HepG2 (cell line): ENCODE results near the gene EMILIN1. TPM values are rescaled to one million over a fixed set of nuclear protein-coding genes. Genes with fewer than 3 reads are reported as not detected.

Experiments
- ATAC-seq: fragments of 200-7000 bp; cut with Tn5 transposase; 3 replicates; pipeline ENCODE4 v1.9.1; 2020; ENCODE audit warnings: mild to moderate bottlenecking, moderate library complexity
- BruUV-seq: library from RNA; stranded (reverse); fragments of 400-500 nt; replicated peaks from 2 replicates; lab custom pipeline; 2021; lab: Mats Ljungman, UMichigan
- CTCF ChIA-PET: fragments of 300-600 bp; formaldehyde crosslinking; extraction: SDS; loops from one replicate; lab custom pipeline; 2021; ENCODE audit warnings: low total read pairs, inconsistent platforms, low intra/inter-chr PET ratio; lab: Yijun Ruan, JAX
- POLR2A ChIA-PET: fragments of 350-600 bp; sonication (Branson Sonifier 250); formaldehyde crosslinking; loops from one replicate; lab custom pipeline; 2020; ENCODE audit warnings: antibody characterized with exemption, inconsistent platforms; lab: Yijun Ruan, JAX
- DNase-seq: peaks from one replicate; pipeline ENCODE4 v3.0.0-alpha.2; 2015; ENCODE audit warnings: low spot score
- FAIRE-seq: peaks from 3 replicates; lab custom pipeline; 2011; peaks lifted over from hg19 to GRCh38; lab: Jason Lieb, UNC
- H2AFZ ChIP-seq: one replicate; pipeline ENCODE4 v1.6.1; 2011; ENCODE audit warnings: low read length, inconsistent platforms
- H3K27ac ChIP-seq: fragments of 300-600 bp; 3 replicates; pipeline ENCODE4 v1.8.0; 2011; ENCODE audit warnings: mixed run types, mild to moderate bottlenecking, mixed read lengths, low read length, inconsistent platforms; ENCODE audit not compliant: insufficient read depth; ENCODE audit errors: extremely low read length
- H3K27me3 ChIP-seq, 2 experiments: fragments of 200-600 bp in 1 of 2; 2 replicates in 1 of 2; 3 replicates in 1 of 2; pipeline versions ENCODE4 v1.6.0 to v1.8.0; 2011; ENCODE audit warnings: low read length in 2 of 2, mild to moderate bottlenecking in 2 of 2, moderate library complexity in 2 of 2, inconsistent platforms in 1 of 2; ENCODE audit not compliant: insufficient read depth in 2 of 2, control insufficient read depth in 1 of 2
- H3K36me3 ChIP-seq, 2 experiments: fragments of 200-600 bp in 1 of 2; replicated peaks in 1 of 2; 2 replicates in 1 of 2; 3 replicates in 1 of 2; pipeline versions ENCODE4 v1.5.1 to v1.8.0; 2011; ENCODE audit warnings: low read length in 2 of 2, inconsistent platforms in 1 of 2; ENCODE audit not compliant: insufficient read depth in 2 of 2, control insufficient read depth in 1 of 2
- H3K4me1 ChIP-seq: 2 replicates; pipeline ENCODE4 v1.5.1; 2012; ENCODE audit warnings: low read length, inconsistent platforms; ENCODE audit not compliant: insufficient read depth
- H3K4me2 ChIP-seq: 2 replicates; pipeline ENCODE4 v1.6.0; 2011; ENCODE audit warnings: low read depth, low read length, inconsistent platforms
- H3K4me3 ChIP-seq, 3 experiments: fragments of 200-600 bp in 1 of 3; sonication (generic), shearing (Covaris generic) in 1 of 3; replicated peaks in 1 of 3; 2 replicates each; pipeline ENCODE4 v1.5.1; 2011 to 2016; ENCODE audit warnings: low read length in 3 of 3, inconsistent platforms in 2 of 3, low read depth in 2 of 3, mild to moderate bottlenecking in 2 of 3, control low read depth in 1 of 3, mixed read lengths in 1 of 3; ENCODE audit not compliant: insufficient read depth in 1 of 3
- H3K79me2 ChIP-seq: one replicate; pipeline ENCODE4 v1.6.1; 2011; ENCODE audit warnings: low read length, inconsistent platforms; ENCODE audit not compliant: insufficient read depth
- H3K9ac ChIP-seq: 2 replicates; pipeline ENCODE4 v1.6.0; 2011; ENCODE audit warnings: mild to moderate bottlenecking, low read depth, low read length, inconsistent platforms; ENCODE audit not compliant: insufficient read depth
- H3K9me3 ChIP-seq: 2 replicates; pipeline ENCODE4 v1.5.1; 2012; ENCODE audit warnings: mild to moderate bottlenecking, low read length
- H4K20me1 ChIP-seq: 2 replicates; pipeline ENCODE4 v1.6.0; 2011; ENCODE audit warnings: inconsistent platforms, mild to moderate bottlenecking, low read length, moderate library complexity; ENCODE audit not compliant: insufficient read depth
- ATRX ChIP-seq: sonication (generic); formaldehyde crosslinking; IDR thresholded peaks from 2 replicates; pipeline ENCODE4 v1.4.0; 2020; ENCODE audit warnings: missing genetic modification reagents, borderline replicate concordance
- CREB3 ChIP-seq: sonication (generic); formaldehyde crosslinking; IDR thresholded peaks from 2 replicates; pipeline ENCODE4 v1.5.0; 2020; ENCODE audit warnings: missing genetic modification reagents
- DR1 ChIP-seq: sonication (generic); formaldehyde crosslinking; IDR thresholded peaks from 2 replicates; pipeline ENCODE4 v1.8.0; 2021; ENCODE audit warnings: mild to moderate bottlenecking, missing genetic modification reagents, inconsistent platforms
- FOSL2 ChIP-seq: sonication (generic); formaldehyde crosslinking; IDR thresholded peaks from 2 replicates; pipeline ENCODE4 v1.4.0; 2020; ENCODE audit warnings: missing genetic modification reagents
- FOXJ3 ChIP-seq: sonication (generic); formaldehyde crosslinking; IDR thresholded peaks from 2 replicates; pipeline ENCODE4 v1.4.0; 2020; ENCODE audit warnings: missing genetic modification reagents, mild to moderate bottlenecking, borderline replicate concordance
- HBP1 ChIP-seq: IDR thresholded peaks from 2 replicates; pipeline ENCODE4 v1.6.1; 2016; ENCODE audit warnings: low read depth, control low read depth
- MYPOP ChIP-seq: sonication (generic); formaldehyde crosslinking; IDR thresholded peaks from 2 replicates; pipeline ENCODE4 v1.8.1; 2023; ENCODE audit warnings: mild to moderate bottlenecking, moderate library complexity, missing genetic modification reagents
- NR2F1 ChIP-seq, 2 experiments: fragments of 450-650 bp in 1 of 2; formaldehyde crosslinking in 1 of 2; IDR thresholded peaks; 2 replicates each; pipeline versions ENCODE4 v1.5.0 to v1.6.1; 2016 to 2020; ENCODE audit warnings: mild to moderate bottlenecking in 1 of 2, missing compliant biosample characterization in 1 of 2, missing genetic modification reagents in 1 of 2, moderate library complexity in 1 of 2
- SOX13 ChIP-seq, 3 experiments: fragments of 450-650 bp in 1 of 3; sonication (generic) in 1 of 3; formaldehyde crosslinking in 1 of 3; IDR thresholded peaks in 2 of 3; conservative IDR thresholded peaks in 1 of 3; 2 replicates each; pipeline versions ENCODE4 v1.5.0 to v1.6.1; 2016 to 2020; ENCODE audit warnings: antibody characterized with exemption in 1 of 3, mild to moderate bottlenecking in 1 of 3, missing compliant biosample characterization in 1 of 3, missing genetic modification reagents in 1 of 3, moderate library complexity in 1 of 3
- SP1 ChIP-seq, 2 experiments: fragments of 450-650 bp in 1 of 2; sonication (generic) in 1 of 2; formaldehyde crosslinking in 1 of 2; IDR thresholded peaks; 2 replicates each; pipeline versions ENCODE4 v1.4.0 to v1.6.1; 2016 to 2020; ENCODE audit warnings: missing genetic modification reagents in 1 of 2
- TBL1XR1 ChIP-seq: fragments of 150-350 bp; IDR thresholded peaks from 2 replicates; pipeline ENCODE4 v1.6.1; 2014; ENCODE audit warnings: borderline replicate concordance, low read length; ENCODE audit not compliant: partially characterized antibody
- U2AF1 ChIP-seq: fragments of 200-400 bp; formaldehyde crosslinking; optimal IDR thresholded peaks from 2 replicates; pipeline ENCODE3; 2017; ENCODE audit warnings: mild to moderate bottlenecking, low read depth, low read length
- ZMYM3 ChIP-seq: sonication (generic); formaldehyde crosslinking; IDR thresholded peaks from 2 replicates; pipeline ENCODE4 v1.5.1; 2020; ENCODE audit warnings: mild to moderate bottlenecking, missing genetic modification reagents
- ZNF121 ChIP-seq: sonication (generic); formaldehyde crosslinking; IDR thresholded peaks from 2 replicates; pipeline ENCODE4 v1.5.0; 2020; ENCODE audit warnings: mild to moderate bottlenecking, missing genetic modification reagents
- ZNF260 ChIP-seq: sonication (generic); formaldehyde crosslinking; IDR thresholded peaks from 2 replicates; pipeline ENCODE4 v1.4.0; 2020; ENCODE audit warnings: missing genetic modification reagents, low read depth, mild to moderate bottlenecking, borderline replicate concordance
- ZNF770 ChIP-seq: sonication (generic); formaldehyde crosslinking; IDR thresholded peaks from 2 replicates; pipeline ENCODE4 v1.5.0; 2020; ENCODE audit warnings: mild to moderate bottlenecking, missing genetic modification reagents
- WGBS: methylation state at CpG from one replicate; pipeline ENCODE4 v1.1.6; 2017; ENCODE audit warnings: low lambda C conversion rate; 5-methylcytosine and 5-hydroxymethylcytosine counted together
- in situ Hi-C: cut with HindIII; loops from 2 replicates; pipeline ENCODE4 v1.10.0; 2017; ENCODE audit warnings: low pct_unique_long_range_greater_than_20kb; ENCODE audit not compliant: extremely low pct_ligation_motif_present
- intact Hi-C: fragments of 100-400 bp; cut with micrococcal nuclease; formaldehyde crosslinking; loops from one replicate; pipeline ENCODE4 v1.10.0; 2022; ENCODE audit not compliant: unreplicated experiment
- polyA plus RNA-seq, 8 experiments: library from polyadenylated mRNA; depleted of rRNA in 3 of 8; stranded (reverse) in 7 of 8; unstranded in 1 of 8; fragments of >200 nt; fragmentation: Illumina TruSeq in 4 of 8; extraction: Trizol in 4 of 8; gene quantifications; 2 replicates each; pipeline versions ENCODE4 v1.2.1 to v1.2.3, GENCODE V29; 2011 to 2016; ENCODE audit warnings: low read depth in 4 of 8, missing spikeins in 1 of 8, mixed read lengths in 1 of 8; ENCODE audit not compliant: insufficient read depth in 1 of 8
- total RNA-seq, 5 experiments: library from RNA; depleted of rRNA; stranded (reverse); fragments of >200 nt; fragmentation: Illumina TruSeq; extraction: Trizol; gene quantifications; 2 replicates each; pipeline ENCODE4 v1.2.3, GENCODE V29; 2016; ENCODE audit warnings: low read depth in 1 of 5
- TF ChIP-seq, protein P1 (sequence below): sonication (generic); formaldehyde crosslinking; IDR thresholded peaks from 2 replicates; pipeline ENCODE4 v1.4.0; 2020; ENCODE audit warnings: missing genetic modification reagents; ENCODE audit errors: not compliant biosample characterization

EMILIN1 gene
- total and polyA plus RNA-seq, 2 of the 13 experiments (the other 11 are each of a cell fraction or from before 2014, with no cell fraction given) = 8.1 to 9.7 TPM

GRCh38 chr2:27029051-27029450 is 49.4 kb upstream of the EMILIN1 start:
- no peak overlapping the region for H3K4me2 ChIP-seq
- no peak for DNase-seq
- no peak for FAIRE-seq
- no peak for ATAC-seq
- H2AFZ ChIP-seq = no peak overlapping the region
- no peaks in the 10 kb centered on the region; a peak in 1 of 5 replicates for H3K27me3 ChIP-seq
- peaks cover 27% of the 10 kb centered on the region for H3K79me2 ChIP-seq
- no peak overlapping the region for H3K9ac ChIP-seq
- H3K4me3 ChIP-seq = no peak overlapping the region
- H4K20me1 ChIP-seq = no peaks in the 10 kb centered on the region
- intact Hi-C loops = no loop called here
- POLR2A ChIA-PET = interaction anchor here (0.7 kb wide), 1 partner anchor 22 kb away, joined by 3 read pairs; the partner anchor contains the start of gene AGBL5
- peaks cover 37% of the 10 kb centered on the region for H3K4me1 ChIP-seq
- WGBS = 89% methylated on average over 2 of the region's 2 CpGs
- H3K36me3 ChIP-seq = peaks cover 3 to 13% of the 10 kb centered on the region in 2 experiments; a peak in 4 of 5 replicates
- in situ Hi-C loops = no loop called here
- TF ChIP-seq SP1 (IDR thresholded peaks at IDR 0.05) (no peak), SP1 (CRISPR knock-in tag; IDR thresholded peaks at IDR 0.05) (no peak), ZNF121 (peak; percentile 92), U2AF1 (no peak), MYPOP (CRISPR knock-in tag) (no peak), CREB3 (CRISPR knock-in tag) (no peak), ZNF770 (CRISPR knock-in tag) (peak; percentile 65; the same call in 1 of the 2 replicates), HBP1 (CRISPR knock-in tag) (no peak), FOSL2 (CRISPR knock-in tag) (peak; percentile 71), SOX13 (IDR thresholded peaks at IDR 0.05) (no peak), SOX13 (CRISPR knock-in tag; conservative IDR thresholded peaks at IDR 0.05 in 1 of 2, IDR thresholded peaks at IDR 0.05 in 1 of 2) (0 out of 4 replicates have a peak, but pooled peaks of 1 of the 2 experiments have one; percentile 18), DR1 (CRISPR knock-in tag) (no peak), ATRX (CRISPR knock-in tag) (0 out of 2 replicates have a peak, but pooled peaks have one; percentile 80), ZNF260 (CRISPR knock-in tag) (no peak), FOXJ3 (CRISPR knock-in tag) (no peak), TBL1XR1 (no peak), NR2F1 (CRISPR knock-in tag; IDR thresholded peaks at IDR 0.05) (peak in 1 of 2 experiments; percentile 39; a peak in 1 of 4 replicates), ZMYM3 (CRISPR knock-in tag) (0 out of 2 replicates have a peak, but pooled peaks have one; percentile 29)
- TF ChIP-seq, protein P1, sequence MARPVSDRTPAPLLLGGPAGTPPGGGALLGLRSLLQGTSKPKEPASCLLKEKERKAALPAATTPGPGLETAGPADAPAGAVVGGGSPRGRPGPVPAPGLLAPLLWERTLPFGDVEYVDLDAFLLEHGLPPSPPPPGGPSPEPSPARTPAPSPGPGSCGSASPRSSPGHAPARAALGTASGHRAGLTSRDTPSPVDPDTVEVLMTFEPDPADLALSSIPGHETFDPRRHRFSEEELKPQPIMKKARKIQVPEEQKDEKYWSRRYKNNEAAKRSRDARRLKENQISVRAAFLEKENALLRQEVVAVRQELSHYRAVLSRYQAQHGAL (CRISPR knock-in tag) = no peak
- TF ChIP-seq, all 625 proteins: peak for 7
- Histone ChIP-seq H3K9me3 (no peaks in the 10 kb centered on the region), H3K27ac (no peak overlapping the region)
- BruUV-seq = no TSS peak
- CTCF ChIA-PET = no interaction called here
